ENCODE data around the gene UBL3.

GRCh38 chr13:29722415-29722814 is 128.0 kb downstream of the UBL3 start:
- TF ChIP-seq YY1 (IDR thresholded peaks at IDR 0.05; ENCODE audit: extremely low read depth, insufficient replicate concordance, low read depth, low read length) (no peak), POLR2AphosphoS5 (IDR thresholded peaks at IDR 0.05; ENCODE audit: low read depth, low read length) (no peak), CTCF (IDR thresholded peaks at IDR 0.05 in 2 of 3, conservative IDR thresholded peaks at IDR 0.05 in 1 of 3; ENCODE audit: borderline replicate concordance in 1 of 3, insufficient read depth in 1 of 3, low read depth in 2 of 3, low read length in 2 of 3) (no peak), REST (IDR thresholded peaks at IDR 0.05; ENCODE audit: low read depth) (no peak), JUND (IDR thresholded peaks at IDR 0.05) (no peak), TCF7L2 (IDR thresholded peaks at IDR 0.05; ENCODE audit: borderline replicate concordance, extremely low read depth, insufficient read depth, insufficient read length) (no peak), EZH2 (IDR thresholded peaks at IDR 0.05) (no peak), POLR2A (IDR thresholded peaks at IDR 0.05; ENCODE audit: borderline replicate concordance, extremely low read depth, insufficient read depth, insufficient read length) (no peak)
